Hepatocyte (in vitro differentiated cells): ENCODE measurements around the gene MYO18B. TPM values are rescaled to one million over a fixed set of nuclear protein-coding genes. Genes with fewer than 3 reads are reported as not detected.
A peak's percentile ranks its signal among the peaks of the same experiment; 100 is the strongest.

ENCODE experiments used
- DNase-seq: peaks from one replicate; pipeline ENCODE4 v3.0.0-alpha.2; 2016; ENCODE audit warnings: low spot score
- H2AFZ ChIP-seq: fragments of 200-600 bp; sonication (generic); 2 replicates; pipeline ENCODE4 v1.6.0; 2016; ENCODE audit warnings: antibody characterized with exemption, mild to moderate bottlenecking
- H3K27ac ChIP-seq: fragments of 200-600 bp; sonication (generic); 2 replicates; pipeline ENCODE4 v1.5.1; 2016; ENCODE audit warnings: mild to moderate bottlenecking
- H3K27me3 ChIP-seq: fragments of 200-600 bp; sonication (generic); 2 replicates; pipeline ENCODE4 v1.6.1; 2016
- H3K36me3 ChIP-seq: fragments of 200-600 bp; sonication (generic); replicated peaks from 2 replicates; pipeline ENCODE4 v1.5.1; 2016; ENCODE audit warnings: low read depth; ENCODE audit not compliant: insufficient read depth
- H3K4me1 ChIP-seq: fragments of 200-600 bp; sonication (generic); 2 replicates; pipeline ENCODE4 v1.5.1; 2016; ENCODE audit warnings: mild to moderate bottlenecking, moderate library complexity; ENCODE audit not compliant: insufficient read depth
- H3K4me2 ChIP-seq: fragments of 200-600 bp; sonication (generic); 2 replicates; pipeline ENCODE4 v1.6.0; 2016
- H3K4me3 ChIP-seq: fragments of 200-600 bp; sonication (generic); 2 replicates; pipeline ENCODE4 v1.5.1; 2016; ENCODE audit warnings: mild to moderate bottlenecking
- H3K79me2 ChIP-seq: fragments of 200-600 bp; sonication (generic); 2 replicates; pipeline ENCODE4 v1.6.0; 2017; ENCODE audit warnings: mild to moderate bottlenecking
- H3K9me2 ChIP-seq: fragments of 200-600 bp; sonication (generic); replicated peaks from 2 replicates; pipeline ENCODE4 v1.6.0; 2017; ENCODE audit warnings: mild to moderate bottlenecking; ENCODE audit not compliant: insufficient read depth
- H3K9me3 ChIP-seq: fragments of 200-600 bp; sonication (generic); 2 replicates; pipeline ENCODE4 v1.5.1; 2016; ENCODE audit warnings: low read depth, mild to moderate bottlenecking
- H4K20me1 ChIP-seq: fragments of 200-600 bp; sonication (generic); 2 replicates; pipeline ENCODE4 v1.6.0; 2016; ENCODE audit warnings: mild to moderate bottlenecking; ENCODE audit not compliant: insufficient read depth, poor library complexity, severe bottlenecking
- EZH2 ChIP-seq: fragments of 200-600 bp; sonication (generic); IDR thresholded peaks from 2 replicates; pipeline ENCODE4 v1.6.1; 2016; ENCODE audit warnings: antibody characterized with exemption, mild to moderate bottlenecking, borderline replicate concordance
- EZH2phosphoT487 ChIP-seq: fragments of 200-600 bp; sonication (generic); IDR thresholded peaks from one replicate; pipeline ENCODE4 v1.6.1; 2018; ENCODE audit warnings: antibody characterized with exemption, mild to moderate bottlenecking, low read depth, moderate library complexity; ENCODE audit not compliant: unreplicated experiment, severe bottlenecking
- WGBS: methylation state at CpG from one replicate; pipeline ENCODE4 v1.1.6; 2016; ENCODE audit warnings: low lambda C conversion rate; ENCODE audit errors: missing lambda C conversion rate; 5-methylcytosine and 5-hydroxymethylcytosine counted together
- polyA plus RNA-seq: library from polyadenylated mRNA; unstranded; fragments of >200 nt; fragmentation: Nextera tagmentation; extraction: Ambion mirVana; gene quantifications from 2 replicates; pipeline ENCODE4 v1.2.1, GENCODE V29; 2016
- total RNA-seq: library from RNA; depleted of rRNA; stranded (reverse); fragments of >200 nt; gene quantifications from 2 replicates; pipeline ENCODE4 v1.2.3, GENCODE V29; 2014
- TF ChIP-seq, protein P1 (sequence below): fragments of 200-600 bp; sonication (generic); IDR thresholded peaks from 2 replicates; pipeline ENCODE4 v1.5.1; 2016; ENCODE audit warnings: antibody characterized with exemption, mild to moderate bottlenecking; ENCODE audit not compliant: poor library complexity

The MYO18B gene
- total and polyA plus RNA-seq, 2 experiments from 2014 or later: 0.23 TPM; not detected in 1

DNA sequence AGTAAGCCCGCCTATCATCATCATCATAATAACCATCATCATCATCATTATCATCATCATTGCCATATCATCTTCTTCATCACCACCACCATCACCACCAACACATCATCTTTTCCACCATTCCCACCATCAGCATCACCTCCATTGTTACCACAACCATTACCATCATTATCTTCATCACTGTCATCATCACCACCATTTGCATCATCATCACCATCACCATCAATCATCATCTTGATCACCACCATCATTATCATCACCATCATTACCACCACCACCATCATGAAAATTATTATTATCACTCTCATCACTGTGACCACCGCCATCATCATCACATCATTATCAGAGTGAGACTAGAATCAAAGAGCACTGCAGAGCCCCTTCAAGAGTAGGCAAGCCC, 227.9 kb downstream of the MYO18B start:
- Histone ChIP-seq H3K9me2 (no peaks in the 10 kb centered on the region), H3K4me2 (no peak overlapping the region), H3K9me3 (no peaks in the 10 kb centered on the region), H3K36me3 (no peaks in the 10 kb centered on the region), H3K4me1 (no peaks in the 10 kb centered on the region), H2AFZ (no peak overlapping the region), H3K27me3 (peaks cover 63% of the 10 kb centered on the region), H4K20me1 (no peaks in the 10 kb centered on the region), H3K79me2 (no peaks in the 10 kb centered on the region), H3K27ac (no peak overlapping the region), H3K4me3 (no peak overlapping the region)
- no peak for DNase-seq
- TF ChIP-seq, protein P1, sequence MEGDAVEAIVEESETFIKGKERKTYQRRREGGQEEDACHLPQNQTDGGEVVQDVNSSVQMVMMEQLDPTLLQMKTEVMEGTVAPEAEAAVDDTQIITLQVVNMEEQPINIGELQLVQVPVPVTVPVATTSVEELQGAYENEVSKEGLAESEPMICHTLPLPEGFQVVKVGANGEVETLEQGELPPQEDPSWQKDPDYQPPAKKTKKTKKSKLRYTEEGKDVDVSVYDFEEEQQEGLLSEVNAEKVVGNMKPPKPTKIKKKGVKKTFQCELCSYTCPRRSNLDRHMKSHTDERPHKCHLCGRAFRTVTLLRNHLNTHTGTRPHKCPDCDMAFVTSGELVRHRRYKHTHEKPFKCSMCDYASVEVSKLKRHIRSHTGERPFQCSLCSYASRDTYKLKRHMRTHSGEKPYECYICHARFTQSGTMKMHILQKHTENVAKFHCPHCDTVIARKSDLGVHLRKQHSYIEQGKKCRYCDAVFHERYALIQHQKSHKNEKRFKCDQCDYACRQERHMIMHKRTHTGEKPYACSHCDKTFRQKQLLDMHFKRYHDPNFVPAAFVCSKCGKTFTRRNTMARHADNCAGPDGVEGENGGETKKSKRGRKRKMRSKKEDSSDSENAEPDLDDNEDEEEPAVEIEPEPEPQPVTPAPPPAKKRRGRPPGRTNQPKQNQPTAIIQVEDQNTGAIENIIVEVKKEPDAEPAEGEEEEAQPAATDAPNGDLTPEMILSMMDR: no peak
- TF ChIP-seq EZH2phosphoT487 (no peak), EZH2 (no peak)
- WGBS: 83% methylated on average over 2 of the region's 2 CpGs

- Histone ChIP-seq H3K4me1 (no peaks in the 10 kb centered on the region), H3K27me3 (peaks cover 62% of the 10 kb centered on the region), H3K27ac (no peak overlapping the region), H3K9me2 (no peaks in the 10 kb centered on the region), H3K36me3 (no peaks in the 10 kb centered on the region), H3K9me3 (no peaks in the 10 kb centered on the region), H4K20me1 (no peaks in the 10 kb centered on the region), H3K4me3 (no peak overlapping the region), H3K79me2 (no peaks in the 10 kb centered on the region), H2AFZ (no peak overlapping the region), H3K4me2 (no peak overlapping the region)
- WGBS: 13% methylated on average over 6 of the region's 6 CpGs
- no peak for TF ChIP-seq EZH2
- TF ChIP-seq, protein P1: no peak
- no peak for TF ChIP-seq EZH2phosphoT487
- DNase-seq: peak; percentile 8
These were observed 228.5 kb downstream of the MYO18B start for GRCh38 chr22:25970374-25970911.

GRCh38 chr22:25970999-25971811, 229.2 kb downstream of the MYO18B start:
- Histone ChIP-seq H3K4me3 (no peak overlapping the region), H3K4me2 (no peak overlapping the region)
- TF ChIP-seq EZH2 (no peak), EZH2phosphoT487 (no peak)
- TF ChIP-seq, protein P1: no peak

More at GRCh38 chr22:25970999-25971811, 229.2 kb downstream of the MYO18B start:
- WGBS: 46% methylated on average over 9 of the region's 9 CpGs
- Histone ChIP-seq H4K20me1 (no peaks in the 10 kb centered on the region), H3K4me1 (no peaks in the 10 kb centered on the region), H3K27me3 (peaks cover 54% of the 10 kb centered on the region), H3K27ac (no peak overlapping the region), H3K36me3 (no peaks in the 10 kb centered on the region), H3K9me3 (no peaks in the 10 kb centered on the region), H3K9me2 (no peaks in the 10 kb centered on the region), H2AFZ (no peak overlapping the region), H3K79me2 (no peaks in the 10 kb centered on the region)
- no peak for DNase-seq
